Activated naive CD8-positive, alpha-beta T cell treated with anti-CD3 and anti-CD28 coated beads for 36 hours (primary cell): Measurements from ENCODE around the gene C1orf141. TPM values are rescaled to one million over a fixed set of nuclear protein-coding genes. Genes with fewer than 3 reads are reported as not detected.
"Not testable (repeated sequence)": the region's sequence is repeated elsewhere in the genome, so short reads cannot be mapped to it uniquely, and the experiment has no call there.

Experiments used
- DNase-seq: peaks from one replicate; pipeline ENCODE4 v3.0.0; 2021
- H3K27ac Mint-ChIP-seq: one replicate; pipeline ENCODE4 v1.8.0; 2022; ENCODE audit warnings: mild to moderate bottlenecking, moderate library complexity, mixed read lengths
- H3K27me3 Mint-ChIP-seq: one replicate; pipeline ENCODE4 v1.8.0; 2022; ENCODE audit warnings: mild to moderate bottlenecking, mixed read lengths
- H3K36me3 Mint-ChIP-seq: one replicate; pipeline ENCODE4 v1.8.0; 2021; ENCODE audit warnings: mild to moderate bottlenecking, mixed read lengths
- H3K4me1 Mint-ChIP-seq: one replicate; pipeline ENCODE4 v1.8.0; 2021; ENCODE audit warnings: mixed read lengths
- H3K4me3 Mint-ChIP-seq: one replicate; pipeline ENCODE4 v1.8.0; 2022; ENCODE audit warnings: mild to moderate bottlenecking, moderate library complexity, mixed read lengths
- H3K9me3 Mint-ChIP-seq: one replicate; pipeline ENCODE4 v1.8.0; 2022; ENCODE audit warnings: mixed read lengths
- total RNA-seq, 2 experiments: library from RNA; stranded (reverse); gene quantifications; one replicate each; pipeline ENCODE4 v1.2.3, GENCODE V29; 2021

C1orf141 gene
- total RNA-seq, 2 experiments from 2014 or later, result not detected

GRCh38 chr1:67149179-67149770, 14.5 kb upstream of the C1orf141 start:
- DNase-seq, result peak; percentile 54
- H3K27ac Mint-ChIP-seq, result peak overlapping the region; percentile 22
- H3K27me3 Mint-ChIP-seq, result peaks cover 22% of the 10 kb centered on the region
- H3K4me1 Mint-ChIP-seq, result peaks cover 25% of the 10 kb centered on the region
- no peaks in the 10 kb centered on the region for H3K9me3 Mint-ChIP-seq
- no peaks in the 10 kb centered on the region for H3K36me3 Mint-ChIP-seq
- no peak overlapping the region for H3K4me3 Mint-ChIP-seq

DNA sequence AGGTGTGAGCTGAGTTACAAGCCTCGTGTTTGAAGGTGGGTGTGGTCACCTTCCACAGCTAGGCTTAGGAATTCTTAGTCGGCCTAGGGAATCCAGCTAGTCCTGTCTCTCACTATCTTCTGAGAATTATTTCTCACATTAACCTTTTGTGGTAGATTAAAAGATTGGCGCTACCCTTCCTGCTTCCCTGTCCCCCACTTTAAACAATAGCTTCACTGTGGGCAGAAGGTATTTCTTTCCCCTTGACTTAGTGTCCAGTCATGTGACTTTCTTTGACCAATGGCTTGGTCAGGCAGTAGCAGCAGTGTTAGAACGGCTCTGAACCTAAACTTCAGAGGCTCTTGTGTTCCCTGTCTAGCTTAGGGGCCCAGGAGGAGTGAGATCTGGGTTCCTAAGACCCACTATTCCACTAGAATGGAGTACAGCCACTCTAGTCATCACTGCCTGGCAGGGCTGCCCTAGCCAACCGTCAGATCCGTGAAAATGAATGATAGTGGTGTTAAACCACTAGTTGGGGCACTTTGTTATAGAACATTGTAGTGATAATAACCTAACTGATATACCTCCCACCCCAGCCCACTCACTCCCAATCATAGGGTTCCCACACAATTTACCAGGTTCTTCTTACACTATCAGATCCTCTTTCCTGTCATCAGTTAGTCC, 13.9 kb upstream of the C1orf141 start:
- Mint-ChIP-seq H3K27me3 (peaks cover 18% of the 10 kb centered on the region), H3K4me3 (no peak overlapping the region), H3K4me1 (peaks cover 30% of the 10 kb centered on the region), H3K27ac (peak overlapping the region; percentile 22), H3K36me3 (no peaks in the 10 kb centered on the region), H3K9me3 (no peaks in the 10 kb centered on the region)
- no peak for DNase-seq

GRCh38 chr1:67147973-67148372, 13.2 kb upstream of the C1orf141 start:
- not testable (repeated sequence) for H3K27ac Mint-ChIP-seq, H3K9me3 Mint-ChIP-seq, DNase-seq, H3K36me3 Mint-ChIP-seq, H3K4me3 Mint-ChIP-seq
- H3K27me3 Mint-ChIP-seq, result peaks cover 13% of the 10 kb centered on the region
- H3K4me1 Mint-ChIP-seq, result peaks cover 36% of the 10 kb centered on the region

GRCh38 chr1:67146539-67146938, 11.8 kb upstream of the C1orf141 start:
- Mint-ChIP-seq H3K4me1 (peaks cover 42% of the 10 kb centered on the region), H3K27me3 (peaks cover 6% of the 10 kb centered on the region), H3K9me3 (no peaks in the 10 kb centered on the region), H3K36me3 (no peaks in the 10 kb centered on the region), H3K4me3 (no peak overlapping the region), H3K27ac (no peak overlapping the region)
- no peak for DNase-seq

DNA sequence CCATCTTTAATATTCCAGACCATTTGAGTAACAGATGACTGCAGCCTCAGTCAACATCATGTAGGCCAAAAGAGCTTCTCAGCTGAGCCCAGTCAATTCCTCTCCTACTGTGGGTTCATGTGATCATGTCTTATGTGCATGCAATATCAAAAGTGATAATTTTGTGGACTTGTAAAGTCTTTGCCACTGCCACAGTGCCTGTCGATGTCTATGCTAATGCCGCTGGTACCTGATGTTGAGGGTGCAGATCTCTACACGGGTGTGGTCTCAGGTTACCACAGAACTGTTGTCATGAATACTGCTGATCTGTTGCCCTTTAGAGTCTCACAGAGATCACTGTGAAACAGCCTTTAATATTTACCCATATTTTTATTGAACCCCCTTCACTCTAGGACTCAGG, 11.3 kb upstream of the C1orf141 start:
- no peaks in the 10 kb centered on the region for H3K36me3 Mint-ChIP-seq
- no peak for DNase-seq
- peaks cover 41% of the 10 kb centered on the region for H3K4me1 Mint-ChIP-seq
- H3K4me3 Mint-ChIP-seq, result no peak overlapping the region
- H3K27me3 Mint-ChIP-seq, result peaks cover 2% of the 10 kb centered on the region
- H3K9me3 Mint-ChIP-seq, result no peaks in the 10 kb centered on the region
- no peak overlapping the region for H3K27ac Mint-ChIP-seq

DNA sequence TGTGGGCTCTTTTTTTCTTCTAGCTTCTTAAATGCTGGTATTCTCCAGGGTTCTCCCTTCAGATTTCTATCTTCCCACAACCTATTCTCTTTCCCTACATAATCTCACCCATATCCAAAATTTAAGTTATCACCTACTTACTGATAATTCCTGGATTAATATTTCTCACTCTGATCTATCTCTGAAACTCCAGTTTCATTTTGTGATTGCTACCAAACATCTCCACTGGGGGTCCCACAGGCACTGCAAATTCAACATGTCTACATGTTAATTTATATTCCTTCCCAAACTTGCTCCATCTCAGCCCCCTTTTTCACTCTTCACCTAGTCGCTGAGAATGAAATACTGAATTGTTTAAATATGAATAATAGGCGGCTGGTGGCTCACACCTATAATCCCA, 9.9 kb upstream of the C1orf141 start:
- H3K4me1 Mint-ChIP-seq, result peaks cover 40% of the 10 kb centered on the region
- no peak overlapping the region for H3K4me3 Mint-ChIP-seq
- H3K27me3 Mint-ChIP-seq, result no peaks in the 10 kb centered on the region
- DNase-seq, result no peak
- no peaks in the 10 kb centered on the region for H3K36me3 Mint-ChIP-seq
- H3K27ac Mint-ChIP-seq, result no peak overlapping the region
- no peaks in the 10 kb centered on the region for H3K9me3 Mint-ChIP-seq

GRCh38 chr1:67143966-67144365, 9.2 kb upstream of the C1orf141 start:
- no peak for DNase-seq
- Mint-ChIP-seq H3K27me3 (no peaks in the 10 kb centered on the region), H3K4me1 (peaks cover 34% of the 10 kb centered on the region), H3K4me3 (no peak overlapping the region), H3K36me3 (no peaks in the 10 kb centered on the region), H3K9me3 (no peaks in the 10 kb centered on the region), H3K27ac (no peak overlapping the region)

GRCh38 chr1:67142931-67143330, 8.2 kb upstream of the C1orf141 start:
- Mint-ChIP-seq H3K9me3 (no peaks in the 10 kb centered on the region), H3K36me3 (no peaks in the 10 kb centered on the region), H3K4me1 (peaks cover 30% of the 10 kb centered on the region), H3K27me3 (no peaks in the 10 kb centered on the region), H3K27ac (peak overlapping the region; percentile 78), H3K4me3 (peak overlapping the region; percentile 14)
- DNase-seq, result no peak

- H3K4me3 Mint-ChIP-seq, H3K27ac Mint-ChIP-seq, H3K36me3 Mint-ChIP-seq: not testable (repeated sequence)
Observed at GRCh38 chr1:67141832-67142231, 7.1 kb upstream of the C1orf141 start.

GRCh38 chr1:67140460-67140859, 5.7 kb upstream of the C1orf141 start:
- peaks cover 22% of the 10 kb centered on the region for H3K4me1 Mint-ChIP-seq
- no peak overlapping the region for H3K4me3 Mint-ChIP-seq
- DNase-seq, result no peak
- no peaks in the 10 kb centered on the region for H3K27me3 Mint-ChIP-seq
- H3K36me3 Mint-ChIP-seq, result peaks cover 1% of the 10 kb centered on the region
- H3K9me3 Mint-ChIP-seq, result no peaks in the 10 kb centered on the region
- no peak overlapping the region for H3K27ac Mint-ChIP-seq

More at GRCh38 chr1:67141832-67142231, 7.1 kb upstream of the C1orf141 start:
- not testable (repeated sequence) for H3K9me3 Mint-ChIP-seq, DNase-seq, H3K27me3 Mint-ChIP-seq
- peaks cover 30% of the 10 kb centered on the region for H3K4me1 Mint-ChIP-seq

DNA sequence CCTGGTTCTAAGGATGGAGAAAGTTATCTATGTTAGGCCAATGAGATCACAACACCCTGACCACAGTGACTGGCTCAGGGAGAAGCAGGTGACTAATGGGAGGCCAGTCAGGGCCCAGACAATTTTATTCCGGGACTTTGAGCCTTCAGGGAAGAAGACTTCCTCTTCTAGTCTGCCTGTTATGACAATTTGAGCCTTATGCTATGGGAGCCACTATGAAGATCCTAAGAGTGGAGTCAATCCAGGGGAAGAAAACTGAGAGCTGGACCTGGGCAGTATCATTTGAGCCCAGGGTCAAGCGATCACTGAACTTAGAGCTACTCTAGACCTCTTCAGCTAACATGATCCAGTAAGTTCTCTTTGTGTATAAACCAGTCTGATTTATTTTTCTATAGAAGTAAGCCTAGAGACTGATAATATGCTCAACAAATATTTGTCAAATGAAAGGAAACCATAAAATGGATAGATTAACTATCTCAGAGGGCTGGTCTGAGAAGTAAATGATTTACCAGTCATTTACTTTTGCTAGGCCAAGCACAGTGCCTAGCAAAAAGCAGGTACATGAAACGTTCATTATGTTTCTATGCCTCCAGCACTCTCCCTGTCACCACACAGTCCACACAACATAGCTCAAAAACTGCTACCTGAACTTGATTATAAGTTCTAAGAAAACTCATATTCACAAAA, 4.2 kb upstream of the C1orf141 start:
- Mint-ChIP-seq H3K4me1 (peaks cover 21% of the 10 kb centered on the region), H3K27ac (no peak overlapping the region), H3K4me3 (no peak overlapping the region), H3K27me3 (no peaks in the 10 kb centered on the region), H3K9me3 (no peaks in the 10 kb centered on the region), H3K36me3 (peaks cover 1% of the 10 kb centered on the region)
- DNase-seq, result no peak

DNA sequence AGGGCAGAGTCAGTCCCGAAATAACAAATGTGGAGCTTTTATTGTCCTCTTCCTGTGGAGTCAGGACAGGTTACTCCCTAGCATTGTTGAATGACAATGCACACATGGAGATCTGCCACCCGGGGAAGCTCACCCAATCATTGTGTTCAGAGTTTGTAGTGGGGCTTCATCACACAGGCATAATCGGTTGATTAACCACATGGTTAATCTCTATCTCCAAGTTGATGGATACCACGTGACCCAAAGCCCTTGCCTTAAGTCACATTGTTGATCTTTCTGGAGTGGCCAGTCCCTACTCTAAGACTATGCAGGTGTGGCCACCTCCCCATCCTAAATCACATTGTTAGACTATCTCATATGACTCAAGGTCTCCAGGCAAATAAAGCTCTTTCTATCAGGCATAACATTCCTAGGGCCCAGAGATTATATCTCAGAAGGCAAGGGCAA, 2.6 kb upstream of the C1orf141 start:
- no peaks in the 10 kb centered on the region for H3K27me3 Mint-ChIP-seq
- H3K9me3 Mint-ChIP-seq, result no peaks in the 10 kb centered on the region
- peaks cover 1% of the 10 kb centered on the region for H3K36me3 Mint-ChIP-seq
- peaks cover 9% of the 10 kb centered on the region for H3K4me1 Mint-ChIP-seq
- no peak overlapping the region for H3K27ac Mint-ChIP-seq
- DNase-seq, result no peak
- no peak overlapping the region for H3K4me3 Mint-ChIP-seq

DNA sequence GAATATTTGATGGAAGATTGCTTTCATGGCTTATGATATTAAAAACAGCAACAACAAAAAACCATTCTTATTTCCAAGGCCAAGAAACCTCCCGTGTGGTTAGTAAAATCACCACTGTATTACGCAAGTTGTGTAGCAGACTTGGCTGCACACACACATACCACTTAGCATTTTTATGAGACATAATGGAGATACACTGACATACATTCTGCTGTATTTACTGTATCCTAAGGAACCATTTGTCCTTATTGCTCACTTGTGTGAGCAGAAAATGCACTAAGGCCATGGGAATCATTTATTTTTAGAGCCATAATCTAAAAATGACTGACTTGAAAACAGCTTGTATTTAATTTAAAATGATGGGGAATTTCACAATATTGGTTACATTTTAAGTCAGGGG, 584 bp upstream of the C1orf141 start:
- no peaks in the 10 kb centered on the region for H3K9me3 Mint-ChIP-seq
- peaks cover 6% of the 10 kb centered on the region for H3K4me1 Mint-ChIP-seq
- no peak overlapping the region for H3K27ac Mint-ChIP-seq
- no peaks in the 10 kb centered on the region for H3K27me3 Mint-ChIP-seq
- peaks cover 1% of the 10 kb centered on the region for H3K36me3 Mint-ChIP-seq
- DNase-seq, result no peak
- H3K4me3 Mint-ChIP-seq, result no peak overlapping the region

- Mint-ChIP-seq H3K4me3 (no peak overlapping the region), H3K4me1 (peaks cover 10% of the 10 kb centered on the region), H3K9me3 (no peaks in the 10 kb centered on the region), H3K36me3 (peaks cover 1% of the 10 kb centered on the region), H3K27me3 (no peaks in the 10 kb centered on the region), H3K27ac (no peak overlapping the region)
- DNase-seq, result no peak
Observed at GRCh38 chr1:67133177-67133576, 1.6 kb downstream of the C1orf141 start.

DNA sequence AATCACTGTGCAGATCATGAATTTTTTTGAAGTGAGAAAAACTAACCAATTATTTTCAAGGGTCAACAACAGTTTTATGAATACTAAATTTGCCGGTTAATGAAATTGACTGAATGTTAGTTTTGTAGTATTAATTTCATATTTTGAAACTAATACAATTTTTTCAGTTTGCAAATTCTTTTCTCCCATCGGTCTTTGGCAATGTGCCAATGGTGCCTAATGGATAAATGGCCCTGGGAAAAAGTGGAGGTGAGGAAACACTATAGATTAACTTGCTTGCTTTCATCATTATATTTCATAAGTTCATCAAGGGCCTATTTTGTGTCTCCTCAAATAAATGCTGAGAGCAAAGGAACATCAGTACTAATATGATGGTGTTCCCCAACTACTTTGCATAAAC, 4.1 kb downstream of the C1orf141 start:
- Mint-ChIP-seq H3K27me3 (no peaks in the 10 kb centered on the region), H3K27ac (no peak overlapping the region), H3K36me3 (peaks cover 1% of the 10 kb centered on the region)

More for the DNA sequence above, 4.1 kb downstream of the C1orf141 start:
- H3K4me3 Mint-ChIP-seq, result no peak overlapping the region
- peaks cover 19% of the 10 kb centered on the region for H3K4me1 Mint-ChIP-seq
- no peak for DNase-seq
- no peaks in the 10 kb centered on the region for H3K9me3 Mint-ChIP-seq
